Myocyte (in vitro differentiated cells): Measurements from ENCODE around the gene JAML. TPM values are rescaled to one million over a fixed set of nuclear protein-coding genes. Genes with fewer than 3 reads are reported as not detected.

Source experiments
- DNase-seq: peaks from one replicate; pipeline ENCODE4 v3.0.0-alpha.2; 2012; ENCODE audit warnings: low read depth
- total RNA-seq: library from RNA; depleted of rRNA; stranded (reverse); fragments of >200 nt; gene quantifications from 2 replicates; pipeline ENCODE4 v1.2.3, GENCODE V29; 2014

Gene JAML
- total RNA-seq, 1 donor from 2014 or later, result not detected

- DNase-seq, result no peak
These were observed 16.4 kb upstream of the JAML start for GRCh38 chr11:118240999-118241763.

- no peak for DNase-seq
These were observed 14.8 kb upstream of the JAML start for GRCh38 chr11:118239509-118240205.

GRCh38 chr11:118238929-118239328 lies 14.1 kb upstream of the JAML start:
- DNase-seq, result no peak

GRCh38 chr11:118238421-118238820 lies 13.6 kb upstream of the JAML start:
- no peak for DNase-seq

GRCh38 chr11:118236170-118236569 lies 11.4 kb upstream of the JAML start:
- no peak for DNase-seq

GRCh38 chr11:118234833-118235232 lies 10.0 kb upstream of the JAML start:
- no peak for DNase-seq

GRCh38 chr11:118233850-118234249 lies 9.0 kb upstream of the JAML start:
- DNase-seq, result no peak

- DNase-seq, result no peak
These were observed 8.6 kb upstream of the JAML start for GRCh38 chr11:118233377-118233776.

GRCh38 chr11:118232659-118233058 lies 7.8 kb upstream of the JAML start:
- DNase-seq, result no peak

- no peak for DNase-seq
These were observed 6.7 kb upstream of the JAML start for GRCh38 chr11:118231461-118231860.

GRCh38 chr11:118230088-118230487 lies 5.3 kb upstream of the JAML start:
- no peak for DNase-seq

- DNase-seq, result no peak
These were observed 4.5 kb upstream of the JAML start for GRCh38 chr11:118229274-118229847.

GRCh38 chr11:118227865-118228785 lies 3.3 kb upstream of the JAML start:
- no peak for DNase-seq

- no peak for DNase-seq
These were observed 2.0 kb upstream of the JAML start for GRCh38 chr11:118226781-118227180.

- DNase-seq, result peak; percentile 2
These were observed 1.5 kb upstream of the JAML start for GRCh38 chr11:118226296-118226695.

- DNase-seq, result no peak
These were observed 819 bp downstream of the JAML start for GRCh38 chr11:118223992-118224391.

- DNase-seq, result no peak
These were observed 1.2 kb downstream of the JAML start for GRCh38 chr11:118223570-118223969.

GRCh38 chr11:118222437-118222836 lies 2.4 kb downstream of the JAML start:
- no peak for DNase-seq

GRCh38 chr11:118221419-118221818 lies 3.4 kb downstream of the JAML start:
- DNase-seq, result no peak

- DNase-seq, result no peak
These were observed 5.1 kb downstream of the JAML start for GRCh38 chr11:118219732-118220131.

GRCh38 chr11:118219244-118219643 lies 5.6 kb downstream of the JAML start:
- DNase-seq, result no peak
